ENCODE data around the gene ZP1. TPM values are rescaled to one million over a fixed set of nuclear protein-coding genes. Genes with fewer than 3 reads are reported as not detected.
A peak's percentile ranks its signal among the peaks of the same experiment; 100 is the strongest.

Gene ZP1
- total and polyA plus RNA-seq, 2 experiments from 2014 or later, result 1.9 TPM; not detected in 1

DNA sequence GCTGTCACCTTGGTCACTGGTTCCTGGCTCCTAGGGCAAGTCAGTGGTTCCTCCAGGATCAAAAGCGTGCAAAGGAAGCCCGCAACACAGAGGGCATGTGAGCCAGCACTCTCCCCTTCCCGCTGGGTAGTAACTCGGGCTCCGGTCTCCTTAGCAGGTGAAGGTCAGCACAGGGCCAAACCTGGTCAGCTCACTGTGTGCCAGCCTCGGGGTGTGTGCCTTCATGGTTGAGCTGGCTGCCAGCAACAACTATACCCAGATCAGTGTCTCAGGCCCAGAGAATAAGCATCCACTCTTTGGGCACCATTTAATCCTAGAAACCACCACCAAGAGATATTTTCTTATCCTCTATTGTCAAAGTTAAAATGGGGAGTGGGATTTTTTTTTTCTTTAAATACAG is 41.6 kb upstream of the ZP1 start:
- no peaks in the 10 kb centered on the region for H3K36me3 ChIP-seq
- no peaks in the 10 kb centered on the region for H3K4me1 ChIP-seq (ENCODE audit: low read depth)

DNA sequence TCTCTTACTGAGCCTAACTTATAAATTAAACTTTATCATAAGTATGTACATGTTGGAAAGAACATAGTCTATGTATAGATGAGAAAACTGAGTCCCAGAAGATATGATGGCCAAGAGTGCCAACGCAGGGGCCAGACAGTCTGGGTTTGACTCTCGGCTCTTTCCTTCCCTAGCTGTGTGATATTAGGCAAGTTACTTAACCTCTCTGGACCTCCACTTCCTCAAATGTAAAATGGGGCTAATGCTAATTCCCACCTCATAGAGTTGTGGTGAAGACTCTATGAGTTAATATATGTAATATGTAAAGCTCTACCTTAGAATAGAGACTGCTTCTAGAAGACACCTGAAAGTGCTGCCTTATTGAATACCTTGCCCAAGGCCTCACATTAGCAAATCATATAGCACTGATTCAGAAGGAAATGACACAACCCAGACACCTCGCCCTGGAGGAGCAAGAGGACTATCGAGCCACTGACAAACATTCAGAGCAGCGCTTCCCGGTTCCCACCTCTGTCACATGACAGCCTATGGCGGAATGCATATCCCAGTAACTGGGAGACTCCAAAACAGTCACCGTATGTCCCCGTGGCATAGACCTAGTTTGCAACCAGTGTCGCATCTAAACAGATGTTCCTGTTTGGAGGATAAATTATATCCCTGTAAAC is 36.7 kb upstream of the ZP1 start:
- DNase-seq (ENCODE audit: low read depth in 1 of 2, low spot score in 1 of 2), result no peak
- H3K36me3 ChIP-seq, result no peaks in the 10 kb centered on the region
- no peak overlapping the region for H3K4me3 ChIP-seq
- no peaks in the 10 kb centered on the region for H3K9me3 ChIP-seq (ENCODE audit: low read depth)
- TF ChIP-seq, protein P1, sequence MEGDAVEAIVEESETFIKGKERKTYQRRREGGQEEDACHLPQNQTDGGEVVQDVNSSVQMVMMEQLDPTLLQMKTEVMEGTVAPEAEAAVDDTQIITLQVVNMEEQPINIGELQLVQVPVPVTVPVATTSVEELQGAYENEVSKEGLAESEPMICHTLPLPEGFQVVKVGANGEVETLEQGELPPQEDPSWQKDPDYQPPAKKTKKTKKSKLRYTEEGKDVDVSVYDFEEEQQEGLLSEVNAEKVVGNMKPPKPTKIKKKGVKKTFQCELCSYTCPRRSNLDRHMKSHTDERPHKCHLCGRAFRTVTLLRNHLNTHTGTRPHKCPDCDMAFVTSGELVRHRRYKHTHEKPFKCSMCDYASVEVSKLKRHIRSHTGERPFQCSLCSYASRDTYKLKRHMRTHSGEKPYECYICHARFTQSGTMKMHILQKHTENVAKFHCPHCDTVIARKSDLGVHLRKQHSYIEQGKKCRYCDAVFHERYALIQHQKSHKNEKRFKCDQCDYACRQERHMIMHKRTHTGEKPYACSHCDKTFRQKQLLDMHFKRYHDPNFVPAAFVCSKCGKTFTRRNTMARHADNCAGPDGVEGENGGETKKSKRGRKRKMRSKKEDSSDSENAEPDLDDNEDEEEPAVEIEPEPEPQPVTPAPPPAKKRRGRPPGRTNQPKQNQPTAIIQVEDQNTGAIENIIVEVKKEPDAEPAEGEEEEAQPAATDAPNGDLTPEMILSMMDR (IDR thresholded peaks at IDR 0.05; ENCODE audit: low read depth, low read length), result no peak
- H3K27ac ChIP-seq, result no peak overlapping the region
- peaks cover 43% of the 10 kb centered on the region for H3K27me3 ChIP-seq
- H3K4me1 ChIP-seq (ENCODE audit: low read depth), result no peaks in the 10 kb centered on the region

More for the DNA sequence above, 41.6 kb upstream of the ZP1 start:
- DNase-seq (ENCODE audit: low read depth in 1 of 2, low spot score in 1 of 2), result no peak
- TF ChIP-seq, protein P1 (IDR thresholded peaks at IDR 0.05; ENCODE audit: low read depth, low read length), result no peak
- Histone ChIP-seq H3K9me3 (ENCODE audit: low read depth) (no peaks in the 10 kb centered on the region), H3K27me3 (peaks cover 4% of the 10 kb centered on the region), H3K4me3 (no peak overlapping the region), H3K27ac (no peak overlapping the region)

DNA sequence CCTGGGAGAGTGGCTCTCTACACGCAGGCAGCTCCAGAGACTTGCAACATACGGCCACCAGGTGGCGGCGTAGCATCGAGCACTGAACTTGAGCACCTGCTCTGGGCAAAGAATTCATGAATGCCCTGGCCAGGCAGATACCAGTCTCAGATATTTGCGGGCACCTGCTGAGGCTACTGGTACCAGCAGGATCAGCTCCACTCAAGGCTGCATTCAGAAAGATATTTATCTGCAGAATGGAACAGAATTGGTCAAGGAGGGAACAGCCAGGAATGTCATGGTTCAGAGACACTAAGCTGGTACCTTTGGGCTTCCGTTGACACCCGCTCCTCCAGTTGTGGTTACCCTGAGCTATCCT is 36.2 kb upstream of the ZP1 start:
- no peaks in the 10 kb centered on the region for H3K4me1 ChIP-seq (ENCODE audit: low read depth)
- peaks cover 43% of the 10 kb centered on the region for H3K27me3 ChIP-seq
- peak; percentile 84 to 85 for DNase-seq (ENCODE audit: low read depth in 1 of 2, low spot score in 1 of 2)
- H3K27ac ChIP-seq, result no peak overlapping the region
- no peaks in the 10 kb centered on the region for H3K9me3 ChIP-seq (ENCODE audit: low read depth)
- TF ChIP-seq, protein P1 (IDR thresholded peaks at IDR 0.05; ENCODE audit: low read depth, low read length), result peak; percentile 91
- H3K36me3 ChIP-seq, result no peaks in the 10 kb centered on the region
- no peak overlapping the region for H3K4me3 ChIP-seq

DNA sequence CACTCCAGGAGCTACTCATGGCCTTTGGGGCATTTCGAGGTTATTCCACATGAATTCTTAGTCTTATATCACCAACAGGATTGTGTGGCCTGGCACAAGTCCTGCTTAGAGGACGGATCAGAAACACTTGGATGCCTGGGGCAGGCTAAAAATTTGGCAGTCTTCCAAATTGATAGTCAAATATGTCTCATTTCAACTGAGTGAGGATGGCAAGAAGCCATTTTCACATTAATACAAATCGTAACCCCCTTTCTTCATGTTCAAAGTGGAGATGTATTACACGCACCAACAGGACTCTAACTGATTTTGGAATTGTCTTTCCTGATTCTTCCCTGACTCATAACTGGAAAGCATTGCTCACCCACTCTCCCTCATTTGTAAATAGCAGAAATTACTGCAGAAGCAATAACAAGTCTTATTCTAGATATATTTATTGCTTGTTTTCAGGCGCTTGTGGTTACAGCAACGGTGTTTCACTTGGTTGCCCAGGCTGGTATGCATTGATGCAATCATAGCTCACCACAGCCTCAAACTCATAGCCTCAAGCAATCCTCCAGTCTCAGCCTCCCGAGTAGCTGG is 35.8 kb upstream of the ZP1 start:
- no peak overlapping the region for H3K4me3 ChIP-seq
- H3K9me3 ChIP-seq (ENCODE audit: low read depth), result no peaks in the 10 kb centered on the region
- peak in 1 of 2 donors; percentile 47 for DNase-seq (ENCODE audit: low read depth in 1 of 2, low spot score in 1 of 2)
- no peaks in the 10 kb centered on the region for H3K36me3 ChIP-seq
- peaks cover 43% of the 10 kb centered on the region for H3K27me3 ChIP-seq
- peaks cover 1% of the 10 kb centered on the region for H3K4me1 ChIP-seq (ENCODE audit: low read depth)
- TF ChIP-seq, protein P1 (IDR thresholded peaks at IDR 0.05; ENCODE audit: low read depth, low read length), result no peak
- H3K27ac ChIP-seq, result no peak overlapping the region

DNA sequence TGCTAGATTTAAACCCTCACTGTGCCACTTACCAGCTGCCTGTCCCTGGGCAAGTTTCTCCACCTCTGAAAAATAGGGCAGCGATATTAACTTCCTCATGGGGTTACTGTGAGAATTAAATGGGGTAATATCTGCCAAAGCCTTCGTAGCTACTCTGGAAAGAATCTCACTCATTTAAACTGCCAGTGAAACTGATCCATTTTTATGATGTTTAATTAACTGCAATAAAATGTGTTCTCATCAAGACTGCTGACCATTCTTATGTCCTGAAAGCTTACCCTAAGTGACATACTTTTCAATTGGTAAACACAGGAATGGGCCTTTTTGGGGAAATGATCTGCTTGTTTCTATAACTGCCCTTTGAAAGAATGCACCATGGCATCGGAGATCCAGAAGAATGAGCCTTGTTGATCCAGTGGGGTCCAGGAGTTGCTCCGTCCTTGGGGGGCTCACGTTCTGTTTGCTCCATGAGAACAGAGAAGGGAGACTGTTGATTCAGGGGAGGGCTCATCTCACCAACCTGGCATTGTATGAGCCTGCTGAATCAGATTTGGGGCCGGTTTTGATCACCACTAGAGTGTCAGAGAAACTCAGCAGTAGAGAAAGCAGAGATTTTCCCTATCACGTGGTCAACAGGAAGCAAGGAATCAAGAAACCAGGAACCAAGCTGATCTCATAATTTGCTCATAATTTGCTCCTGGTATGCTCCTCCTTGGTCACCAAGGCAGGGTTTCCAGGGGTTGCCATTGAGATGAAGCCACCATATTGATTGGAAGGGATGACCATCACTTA is 32.4 kb upstream of the ZP1 start:
- H3K9me3 ChIP-seq (ENCODE audit: low read depth), result no peaks in the 10 kb centered on the region
- DNase-seq (ENCODE audit: low read depth in 1 of 2, low spot score in 1 of 2), result no peak
- H3K36me3 ChIP-seq, result no peaks in the 10 kb centered on the region
- peaks cover 43% of the 10 kb centered on the region for H3K27me3 ChIP-seq
- H3K4me1 ChIP-seq (ENCODE audit: low read depth), result peaks cover 9% of the 10 kb centered on the region
- TF ChIP-seq, protein P1 (IDR thresholded peaks at IDR 0.05; ENCODE audit: low read depth, low read length), result no peak
- no peak overlapping the region for H3K4me3 ChIP-seq
- no peak overlapping the region for H3K27ac ChIP-seq

Data from cardiac muscle cell (in vitro differentiated cells and primary cell).